OCI-M1 (cell line): ENCODE measurements around the gene CDH12.
"Not testable (repeated sequence)": the region's sequence is repeated elsewhere in the genome, so short reads cannot be mapped to it uniquely, and the experiment has no call there.

Experiments
- DNase-seq: peaks from one replicate; lab custom pipeline; 2025; lab: John Stamatoyannopoulos, UW

The CDH12 gene

DNA sequence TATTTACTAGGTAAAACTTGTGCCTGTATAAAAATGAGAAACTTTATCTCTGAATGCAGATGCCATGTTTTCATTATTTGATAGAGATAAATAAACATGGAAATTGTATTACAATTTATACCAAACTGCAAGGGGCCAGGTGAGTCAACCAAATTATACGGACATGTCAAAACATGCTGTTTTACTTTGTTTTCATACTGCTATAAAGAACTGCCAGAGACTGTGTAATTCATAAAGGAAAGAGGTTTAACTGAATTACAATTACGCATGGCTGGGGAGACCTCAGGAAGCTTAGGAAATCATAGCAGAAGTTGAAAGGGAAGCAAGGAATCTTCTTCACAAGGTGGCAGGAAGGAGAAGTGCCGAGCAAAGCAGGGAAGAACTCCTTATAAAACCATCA, 840.3 kb downstream of the CDH12 start:
- DNase-seq, result not testable (repeated sequence)

DNA sequence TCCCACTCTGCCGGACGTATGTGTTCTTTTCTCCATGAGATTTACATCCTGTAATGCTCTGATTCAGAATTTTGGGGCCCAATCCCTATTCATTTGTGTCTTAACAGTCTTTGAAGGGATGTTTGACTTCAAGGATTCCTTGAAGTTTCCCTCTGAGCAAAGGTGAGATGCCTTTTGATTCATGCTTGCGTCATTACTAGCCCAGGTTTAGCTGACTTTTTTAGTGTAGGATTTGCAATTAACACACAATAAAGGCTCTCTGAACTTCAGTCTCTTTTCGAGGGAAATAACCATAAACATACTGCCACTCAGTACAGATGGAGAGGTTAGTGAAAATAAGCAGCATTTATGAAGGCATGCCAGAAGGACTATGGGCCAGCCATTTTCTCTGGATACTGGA, 842.3 kb downstream of the CDH12 start:
- DNase-seq, result not testable (repeated sequence)

DNA sequence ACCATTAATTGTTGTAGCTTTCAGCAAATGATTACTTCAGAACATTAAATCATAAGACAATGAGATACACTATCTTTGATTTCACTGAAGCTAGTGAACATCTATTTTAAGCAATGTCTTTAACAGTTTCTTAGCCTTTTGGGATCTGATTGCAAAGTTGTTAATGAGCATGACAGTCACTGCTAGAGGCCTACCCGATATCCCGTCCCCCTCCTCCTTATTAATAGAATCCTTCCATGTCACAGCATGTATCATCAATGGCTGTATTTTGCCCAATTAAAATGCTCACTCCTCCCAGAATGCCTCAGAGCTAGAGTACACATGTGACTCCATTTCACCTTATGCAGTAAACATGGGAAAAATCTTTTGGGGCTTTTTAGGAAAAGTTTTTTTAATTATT, 852.0 kb downstream of the CDH12 start:
- not testable (repeated sequence) for DNase-seq

GRCh38 chr5:21985799-21986198, 867.3 kb downstream of the CDH12 start:
- not testable (repeated sequence) for DNase-seq

GRCh38 chr5:21951571-21951970, 901.6 kb downstream of the CDH12 start:
- not testable (repeated sequence) for DNase-seq

DNA sequence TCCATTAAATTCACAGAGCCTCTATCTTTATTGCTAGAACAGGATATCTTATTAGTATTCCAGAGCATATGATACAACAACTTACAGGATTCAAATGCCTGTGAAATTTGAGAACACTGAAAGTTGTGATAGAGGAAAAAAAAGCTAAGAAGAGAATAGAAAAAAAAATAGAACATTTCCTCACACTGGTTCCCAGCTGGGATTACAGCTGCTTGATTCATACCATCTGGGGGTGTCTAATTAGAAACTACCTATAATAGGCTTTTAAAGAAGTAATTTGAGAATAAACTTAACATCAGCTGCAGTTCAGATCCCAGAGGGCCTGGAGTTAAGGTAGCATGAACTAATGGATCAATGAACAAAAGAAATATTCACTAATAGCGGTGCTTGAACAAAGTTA, 922.0 kb downstream of the CDH12 start:
- DNase-seq, result no peak

DNA sequence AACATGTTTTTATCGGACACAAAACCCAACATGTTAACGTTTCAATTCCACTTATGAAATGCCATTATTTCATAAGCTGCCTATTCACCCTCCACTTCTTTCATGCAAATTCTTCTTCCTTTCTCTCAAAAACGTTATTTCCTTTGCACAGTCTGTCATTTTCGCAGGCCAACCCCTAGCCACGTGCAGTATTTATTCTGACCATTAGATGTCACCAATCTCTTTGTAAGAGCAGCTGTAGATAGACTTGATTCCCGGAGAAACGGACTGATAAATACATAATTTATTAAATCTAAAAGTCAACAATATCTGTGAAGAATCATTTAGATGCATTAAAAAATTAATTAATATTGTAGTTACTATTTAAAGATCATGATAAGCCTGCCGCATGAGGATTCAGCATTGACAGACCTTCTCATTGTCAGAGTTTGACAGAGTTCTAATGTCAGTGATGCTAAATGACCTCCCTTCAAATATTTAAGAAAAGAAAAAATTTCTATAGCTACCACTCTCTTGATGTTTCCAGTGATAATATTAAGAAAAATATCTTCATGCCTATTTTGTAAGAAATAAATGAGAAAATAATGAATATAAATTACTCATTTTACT, 933.6 kb downstream of the CDH12 start:
- peak; percentile 74 for DNase-seq

- DNase-seq, result no peak
Observed at GRCh38 chr5:21918451-21918850, 934.7 kb downstream of the CDH12 start.

- DNase-seq, result no peak
Observed at GRCh38 chr5:21910731-21911130, 942.4 kb downstream of the CDH12 start.

- DNase-seq, result no peak
Observed at GRCh38 chr5:21895766-21896350, 957.3 kb downstream of the CDH12 start.

GRCh38 chr5:21893161-21893560, 960.0 kb downstream of the CDH12 start:
- DNase-seq, result no peak

DNA sequence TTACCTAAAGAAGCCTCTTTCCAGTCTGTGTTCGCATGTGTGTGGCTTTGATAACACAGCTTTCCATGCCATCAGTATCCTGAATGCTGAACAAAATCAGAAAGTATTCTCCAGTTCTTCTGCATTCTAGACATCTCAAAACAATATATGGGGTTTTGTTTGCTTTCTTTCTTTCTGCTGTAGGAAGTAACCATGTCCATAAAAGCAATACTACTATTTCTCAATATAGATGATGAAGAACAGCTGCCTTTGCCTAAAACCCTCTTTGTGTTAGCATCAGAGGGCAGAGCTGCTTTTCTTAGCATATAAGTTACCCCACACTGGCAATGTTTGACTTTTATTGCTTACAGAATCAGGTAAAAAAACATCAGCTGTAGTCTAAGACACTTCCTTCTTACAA, 963.6 kb downstream of the CDH12 start:
- peak; percentile 24 for DNase-seq

GRCh38 chr5:21882074-21882745, 970.9 kb downstream of the CDH12 start:
- DNase-seq, result no peak

DNA sequence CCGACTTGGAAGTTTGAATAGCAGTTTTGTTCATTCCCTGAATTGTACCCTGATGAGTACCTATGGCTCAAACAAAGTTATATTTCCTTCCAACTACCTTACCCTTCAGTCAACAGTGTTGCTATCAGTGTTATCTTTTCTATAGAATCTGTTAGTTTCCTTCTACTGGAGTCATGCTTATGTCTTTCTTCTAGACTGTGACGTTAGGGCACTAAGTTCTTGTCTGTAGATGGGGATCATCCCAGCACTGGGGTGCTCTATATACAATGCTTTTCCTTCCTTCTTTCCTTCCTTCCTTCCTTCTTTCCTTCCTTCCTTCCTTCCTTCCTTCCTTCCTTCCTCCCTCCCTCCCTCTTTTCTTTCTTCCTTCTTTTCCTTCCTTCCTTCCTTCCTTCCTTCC, 973.0 kb downstream of the CDH12 start:
- DNase-seq, result no peak

- DNase-seq, result no peak
Observed at GRCh38 chr5:21862986-21863385, 990.2 kb downstream of the CDH12 start.

- no peak for DNase-seq
Observed at GRCh38 chr5:21858441-21858840, 994.7 kb downstream of the CDH12 start.

DNA sequence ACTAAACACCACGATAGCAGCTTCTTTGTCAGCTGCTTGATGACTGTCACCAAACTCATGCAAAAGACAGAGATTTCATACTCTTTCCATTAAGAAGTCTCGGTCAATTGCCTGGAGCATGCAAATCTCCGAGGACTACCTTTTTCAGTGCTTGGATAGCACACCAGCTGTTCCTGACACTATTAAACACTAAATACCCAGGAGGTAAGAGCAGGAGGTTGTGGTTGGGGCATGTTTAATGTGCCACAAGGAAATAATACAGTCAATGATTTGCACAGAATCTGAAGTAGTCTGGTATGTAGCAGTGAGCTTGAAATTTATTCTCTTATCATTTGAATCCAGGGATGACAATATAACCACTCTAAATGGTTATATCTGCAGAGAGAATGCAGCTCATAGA, 996.2 kb downstream of the CDH12 start:
- DNase-seq, result no peak

- DNase-seq, result no peak
Observed at GRCh38 chr5:21847300-21847699, 1005.8 kb downstream of the CDH12 start.

DNA sequence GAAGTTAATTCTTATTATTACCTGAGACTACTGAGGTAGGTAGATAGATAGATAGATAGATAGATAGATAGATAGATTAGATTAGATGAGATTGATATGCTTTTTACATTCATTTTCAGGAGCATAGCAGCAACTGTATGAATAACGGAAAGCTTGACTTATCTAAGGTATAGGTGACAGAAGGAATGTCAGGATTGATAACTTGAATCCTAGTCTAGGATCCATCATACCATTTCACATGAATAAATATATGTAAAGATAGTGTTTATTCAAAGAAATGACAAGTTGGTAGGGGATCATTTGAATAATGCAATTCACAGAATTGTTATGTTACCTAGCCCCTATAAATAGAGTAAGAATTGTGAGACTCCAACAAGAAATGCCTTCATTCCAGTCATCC, 1008.2 kb downstream of the CDH12 start:
- DNase-seq, result no peak

DNA sequence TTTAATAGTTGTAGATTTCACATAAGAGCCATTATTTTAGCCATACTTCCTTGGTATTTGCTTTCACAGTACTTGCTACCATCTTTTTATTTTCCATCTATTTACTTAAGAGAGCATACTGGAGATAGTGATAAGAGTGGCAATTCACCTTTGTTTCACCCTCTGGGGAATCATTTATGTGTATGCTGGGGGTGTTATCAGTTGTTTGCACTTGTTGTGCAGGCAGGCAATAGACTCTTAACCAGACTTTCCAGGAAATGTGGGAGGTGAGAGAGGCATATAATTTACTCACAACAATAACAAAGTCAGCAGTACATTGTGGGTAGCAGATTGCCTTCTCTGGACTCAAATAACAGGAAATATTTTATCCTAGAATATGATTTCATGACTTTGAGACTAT, 1018.3 kb downstream of the CDH12 start:
- DNase-seq, result peak; percentile 94

DNA sequence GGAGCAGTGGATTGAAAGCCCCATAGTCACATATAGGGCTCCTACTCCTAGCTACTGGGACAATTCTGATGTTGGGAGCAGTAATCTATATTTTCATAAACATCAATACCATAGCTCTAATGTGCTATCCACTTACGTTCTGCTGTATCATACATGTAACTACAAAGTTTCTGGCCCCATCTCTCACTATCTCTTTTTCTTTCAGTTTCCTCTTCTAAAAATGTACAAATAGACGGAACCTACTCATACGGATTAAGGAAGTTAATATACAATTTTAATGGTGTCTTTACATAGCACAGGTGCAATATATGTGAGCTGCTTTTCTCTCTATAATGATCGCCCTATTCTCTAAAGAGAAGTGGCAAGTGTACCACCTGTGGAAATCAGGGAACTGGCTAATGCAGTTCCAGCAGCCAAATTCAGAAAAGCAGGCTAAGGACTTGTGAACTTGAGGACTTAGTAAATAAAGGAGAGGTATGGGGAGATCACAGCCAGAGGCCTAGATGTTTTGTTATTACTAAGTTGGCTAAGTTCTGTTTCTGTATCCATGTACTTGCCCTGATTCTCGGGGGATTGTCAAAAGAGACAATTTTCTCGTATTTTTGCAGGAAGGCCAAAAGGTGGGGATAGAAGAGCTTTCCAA, 1021.9 kb downstream of the CDH12 start:
- no peak for DNase-seq

DNA sequence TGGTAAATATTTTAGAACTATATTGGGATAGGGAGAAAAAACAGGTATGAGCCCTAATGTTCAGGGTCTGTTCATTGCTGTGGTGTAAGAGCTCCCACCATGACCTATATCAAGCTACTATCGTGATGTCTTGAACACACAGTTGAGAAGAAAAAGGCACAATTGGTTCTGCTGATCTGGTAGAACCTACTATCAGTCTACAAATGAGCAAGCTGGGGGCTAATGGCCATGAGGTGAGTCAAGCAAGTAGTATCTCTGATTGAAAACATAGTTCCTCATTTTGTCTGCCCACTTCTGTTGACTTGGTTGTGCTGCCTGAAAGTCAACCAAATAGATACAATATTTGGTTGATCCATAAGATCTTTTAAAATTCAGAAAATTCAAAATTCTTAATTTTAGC, 1026.3 kb downstream of the CDH12 start:
- DNase-seq, result peak; percentile 34

DNA sequence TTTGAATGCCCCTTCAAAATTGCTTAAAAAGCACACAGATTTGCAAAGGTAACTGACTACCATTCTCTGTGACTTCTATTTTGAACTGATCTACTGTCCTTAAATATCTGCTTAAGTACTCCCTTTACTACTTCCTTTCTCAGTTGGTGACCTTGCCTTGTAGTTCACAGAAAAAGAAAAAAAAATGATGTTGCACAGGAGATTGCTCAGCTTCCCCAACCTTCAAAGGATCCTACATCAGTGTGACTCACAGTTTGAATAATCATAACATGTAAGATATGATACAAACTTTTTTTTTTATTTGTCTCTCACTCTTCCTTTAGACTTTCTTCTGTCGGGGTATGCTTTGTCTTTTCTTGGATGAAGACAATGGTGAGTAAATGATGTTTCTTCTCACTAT, 1029.6 kb downstream of the CDH12 start:
- DNase-seq, result peak; percentile 59
